SK-N-MC (cell line): ENCODE data around the gene UBE2O.

Experiments used
- DNase-seq: peaks from one replicate; pipeline ENCODE4 v3.0.0-alpha.2; 2011; ENCODE audit warnings: low read depth, low spot score
- H3K27ac ChIP-seq: fragments of 200-600 bp; sonication (generic); 2 replicates; pipeline ENCODE4 v1.5.1; 2016; ENCODE audit warnings: mixed run types
- H3K36me3 ChIP-seq: fragments of 200-600 bp; sonication (generic); 2 replicates; pipeline ENCODE4 v1.6.1; 2017; ENCODE audit warnings: antibody characterized with exemption, low read length, mixed read lengths; ENCODE audit not compliant: insufficient read depth
- H3K4me3 ChIP-seq: fragments of 200-600 bp; sonication (generic); 2 replicates; pipeline ENCODE4 v1.5.1; 2016
- H3K9ac ChIP-seq: fragments of 200-600 bp; sonication (generic); 2 replicates; pipeline ENCODE4 v1.8.0; 2017; ENCODE audit warnings: mixed run types, mixed read lengths; ENCODE audit not compliant: insufficient read length
- H3K9me3 ChIP-seq: fragments of 200-600 bp; sonication (generic); 2 replicates; pipeline ENCODE4 v1.6.1; 2017; ENCODE audit warnings: low read depth, mild to moderate bottlenecking, antibody characterized with exemption, low read length, moderate library complexity, mixed read lengths
- EZH2 ChIP-seq: fragments of 200-600 bp; sonication (generic); IDR thresholded peaks from one replicate; pipeline ENCODE4 v1.6.1; 2017; ENCODE audit warnings: antibody characterized with exemption
- FOXP2 ChIP-seq: optimal IDR thresholded peaks from 2 replicates; pipeline ENCODE3; 2011; ENCODE audit warnings: mild to moderate bottlenecking, moderate library complexity; ENCODE audit not compliant: insufficient read depth; ENCODE audit errors: extremely low read length, control extremely low read depth
- POLR2AphosphoS5 ChIP-seq: IDR thresholded peaks from 2 replicates; pipeline ENCODE4 v1.6.1; 2012; ENCODE audit warnings: mild to moderate bottlenecking, low read depth, low read length, borderline replicate concordance

UBE2O gene

DNA sequence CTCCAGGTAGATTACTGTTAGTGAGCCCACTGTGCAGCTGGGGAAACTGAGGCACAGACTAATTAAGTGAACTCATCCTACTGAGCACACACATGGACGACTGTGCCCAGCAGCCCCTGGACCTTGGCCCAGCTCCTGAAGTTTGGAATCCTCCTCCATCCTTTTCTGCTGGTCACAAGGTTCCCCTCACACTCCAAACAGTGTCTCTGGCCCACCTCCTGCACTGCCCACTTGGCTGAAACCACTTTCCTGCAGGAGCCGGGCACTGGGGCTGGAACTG, 44.7 kb upstream of the UBE2O start:
- Histone ChIP-seq H3K4me3 (peak overlapping the region; percentile 61; the same call in 1 of the 2 replicates), H3K9ac (no peak overlapping the region), H3K36me3 (no peaks in the 10 kb centered on the region), H3K27ac (no peak overlapping the region), H3K9me3 (no peaks in the 10 kb centered on the region)
- no peak for TF ChIP-seq POLR2AphosphoS5
- no peak for TF ChIP-seq EZH2
- TF ChIP-seq FOXP2, result no peak
- DNase-seq, result no peak

DNA sequence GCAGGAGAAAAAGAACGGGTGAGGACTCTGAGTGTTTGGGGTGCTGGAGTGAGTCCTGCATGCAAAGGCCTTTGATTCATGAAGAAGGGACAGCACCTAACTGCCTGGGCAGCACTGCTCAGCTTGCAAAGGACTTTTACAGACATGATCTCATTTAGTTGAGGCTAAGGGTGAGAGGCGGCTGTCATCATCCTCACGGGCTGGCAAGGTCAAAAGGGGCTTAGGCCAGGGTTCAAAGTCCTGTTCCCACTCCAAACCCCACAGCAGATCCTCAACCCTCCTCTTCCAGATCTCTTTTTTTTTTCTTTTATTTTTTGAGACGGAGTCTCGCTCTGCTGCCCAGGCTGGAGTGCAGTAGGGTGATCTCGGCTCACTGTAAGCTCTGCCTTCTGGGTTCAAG, 43.5 kb upstream of the UBE2O start:
- Histone ChIP-seq H3K9me3 (no peaks in the 10 kb centered on the region), H3K9ac (no peak overlapping the region)
- TF ChIP-seq EZH2 (no peak), POLR2AphosphoS5 (no peak), FOXP2 (no peak)

DNA sequence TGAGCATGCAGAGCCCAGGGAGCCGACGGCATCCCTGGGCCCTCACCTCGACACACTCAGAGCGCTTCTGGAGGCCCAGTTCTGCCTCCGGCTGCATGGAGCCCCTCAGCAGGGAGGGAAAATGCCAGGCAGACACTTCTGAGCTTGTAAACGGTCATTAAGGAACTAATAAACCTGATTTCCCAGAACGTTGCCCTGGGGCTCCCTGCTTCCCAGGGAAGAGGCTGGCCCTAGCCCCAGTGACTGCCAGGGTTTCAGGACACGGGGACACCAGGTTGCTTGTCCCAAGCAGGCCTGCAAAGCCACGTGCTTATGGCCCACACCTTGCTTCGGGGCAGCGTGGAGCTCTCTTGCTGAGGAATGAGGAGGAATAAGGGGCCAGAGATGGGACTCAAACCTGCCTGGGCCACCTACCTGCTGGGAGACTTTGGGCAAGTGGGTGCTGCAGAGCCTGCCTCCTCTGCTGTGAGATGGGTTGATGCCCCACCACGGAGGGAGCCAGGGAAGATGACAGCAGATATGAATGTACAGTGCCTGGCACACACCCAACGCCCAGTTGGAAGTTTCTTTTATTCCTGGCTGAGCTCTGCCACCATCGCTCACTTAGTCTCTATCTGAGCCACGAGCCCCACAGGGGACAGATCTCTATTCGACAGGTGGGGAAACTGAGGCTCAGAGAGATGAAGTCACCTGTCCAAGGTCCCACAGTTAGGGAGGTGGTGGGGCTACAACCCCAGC, 42.9 kb upstream of the UBE2O start:
- H3K36me3 ChIP-seq, result no peaks in the 10 kb centered on the region
- no peak overlapping the region for H3K9ac ChIP-seq
- H3K9me3 ChIP-seq, result no peaks in the 10 kb centered on the region
- TF ChIP-seq FOXP2, result no peak
- peak; percentile 15; the same call in 1 of the 2 replicates for TF ChIP-seq POLR2AphosphoS5
- DNase-seq, result no peak
- no peak overlapping the region for H3K4me3 ChIP-seq
- H3K27ac ChIP-seq, result no peak overlapping the region

More for the DNA sequence above, 43.5 kb upstream of the UBE2O start:
- no peak for DNase-seq
- Histone ChIP-seq H3K27ac (no peak overlapping the region), H3K36me3 (no peaks in the 10 kb centered on the region), H3K4me3 (no peak overlapping the region)

DNA sequence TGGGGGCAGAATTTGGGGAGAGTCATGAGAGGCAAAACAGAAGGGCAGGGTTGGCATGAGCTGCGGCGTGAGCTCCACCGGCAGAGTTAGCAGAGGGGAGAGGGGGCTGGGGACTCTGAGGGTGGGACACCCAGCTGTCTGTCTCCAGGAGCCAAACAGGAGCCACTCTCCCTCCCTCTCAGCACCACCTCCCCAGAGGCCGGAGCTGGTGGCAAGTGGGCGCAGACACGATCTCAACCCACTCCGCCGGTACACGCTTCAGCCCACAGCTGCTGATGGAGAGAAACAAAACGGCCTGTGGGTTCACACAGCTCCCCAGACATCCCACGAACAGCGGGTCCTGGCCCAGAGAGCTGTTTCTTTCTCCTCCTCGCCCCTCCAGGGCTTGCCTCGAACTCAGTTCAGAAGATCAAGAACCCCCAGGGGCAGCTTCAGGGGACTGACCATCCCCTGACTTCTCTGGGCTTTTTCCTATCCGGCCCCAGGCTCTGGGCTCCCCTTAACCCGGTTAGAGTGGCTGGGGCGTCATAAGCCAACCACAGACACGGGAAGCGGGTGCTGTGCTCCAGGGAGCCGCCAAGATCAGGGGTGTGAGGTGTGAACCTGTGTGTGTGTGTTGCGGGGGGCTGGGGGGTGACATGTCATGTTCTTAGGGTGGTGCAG, 40.7 kb upstream of the UBE2O start:
- Histone ChIP-seq H3K4me3 (no peak overlapping the region), H3K9me3 (no peaks in the 10 kb centered on the region), H3K27ac (no peak overlapping the region), H3K9ac (no peak overlapping the region), H3K36me3 (no peaks in the 10 kb centered on the region)
- DNase-seq, result no peak
- no peak for TF ChIP-seq FOXP2
- TF ChIP-seq EZH2, result no peak
- TF ChIP-seq POLR2AphosphoS5, result no peak

DNA sequence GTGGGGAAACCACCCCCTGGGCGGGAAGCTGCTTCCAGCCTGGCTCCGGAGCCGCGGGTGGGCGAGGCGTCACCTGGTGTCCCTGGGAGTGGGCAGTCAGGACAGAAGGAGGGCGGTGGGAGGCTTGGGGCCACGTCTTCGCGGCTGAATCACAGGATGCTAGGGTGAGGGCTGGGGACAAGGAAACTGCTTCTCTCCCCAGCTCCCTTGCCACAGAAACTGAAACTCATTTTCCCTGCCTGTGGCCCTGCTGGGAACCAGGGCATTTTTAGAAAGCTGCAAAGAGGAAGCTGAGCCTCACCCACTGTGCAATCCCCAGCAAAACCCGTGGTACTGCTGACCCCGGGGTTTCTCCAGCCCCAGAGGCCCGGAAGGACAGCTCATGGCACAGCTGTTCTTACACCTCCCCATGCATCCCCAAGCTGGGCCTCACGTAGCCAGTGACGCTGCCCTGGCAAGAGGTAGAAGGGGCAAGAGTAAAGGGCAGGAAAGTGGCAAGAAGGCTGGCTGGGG, 40.1 kb upstream of the UBE2O start:
- Histone ChIP-seq H3K4me3 (no peak overlapping the region), H3K9me3 (no peaks in the 10 kb centered on the region), H3K27ac (no peak overlapping the region), H3K36me3 (no peaks in the 10 kb centered on the region), H3K9ac (no peak overlapping the region)
- DNase-seq, result no peak
- TF ChIP-seq POLR2AphosphoS5, result no peak

DNA sequence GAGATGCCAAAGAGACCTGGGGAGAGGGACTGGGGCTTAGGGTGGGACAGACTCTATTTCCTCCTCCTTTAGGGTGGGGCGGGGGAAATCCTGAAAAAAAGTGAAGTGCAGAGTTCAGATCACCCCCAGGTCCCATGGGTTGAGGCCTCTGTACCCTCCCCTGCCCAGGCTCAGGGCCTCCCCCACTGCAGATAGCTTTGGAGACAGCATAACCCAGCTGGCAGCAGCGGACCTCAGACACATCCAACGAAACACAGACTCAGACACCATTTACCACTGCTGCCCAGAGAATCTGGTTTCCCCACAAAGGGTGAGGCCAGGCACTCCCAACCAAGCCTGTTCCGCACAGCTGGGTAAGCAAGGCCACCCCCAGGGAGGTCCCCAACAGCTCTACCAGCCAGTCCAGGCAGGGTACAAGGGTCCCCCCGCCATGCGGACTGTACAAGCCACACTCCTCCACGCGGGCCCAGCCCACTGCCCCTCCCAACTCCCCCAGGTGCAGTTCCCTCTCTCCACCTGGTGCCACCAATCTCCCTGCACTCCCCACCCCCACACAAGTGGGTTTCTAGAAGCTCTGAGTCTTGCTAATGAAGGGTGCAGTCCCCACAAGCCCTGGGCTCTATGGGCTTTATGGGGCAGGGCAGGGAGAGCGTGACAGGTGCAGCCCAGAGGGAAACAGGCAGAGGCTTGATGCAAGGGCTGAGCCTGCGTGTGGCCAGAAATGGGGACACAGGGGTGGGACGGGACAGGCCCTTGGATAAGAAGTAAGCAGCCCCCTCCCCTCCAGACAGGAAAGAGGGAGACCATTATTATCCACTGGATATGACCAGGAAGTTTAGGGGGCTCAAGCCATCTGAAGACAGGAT, 39.4 kb upstream of the UBE2O start:
- Histone ChIP-seq H3K36me3 (no peaks in the 10 kb centered on the region), H3K9ac (no peak overlapping the region), H3K9me3 (no peaks in the 10 kb centered on the region), H3K4me3 (no peak overlapping the region), H3K27ac (no peak overlapping the region)
- TF ChIP-seq EZH2, result no peak
- TF ChIP-seq FOXP2, result no peak
- no peak for TF ChIP-seq POLR2AphosphoS5
- DNase-seq, result no peak

DNA sequence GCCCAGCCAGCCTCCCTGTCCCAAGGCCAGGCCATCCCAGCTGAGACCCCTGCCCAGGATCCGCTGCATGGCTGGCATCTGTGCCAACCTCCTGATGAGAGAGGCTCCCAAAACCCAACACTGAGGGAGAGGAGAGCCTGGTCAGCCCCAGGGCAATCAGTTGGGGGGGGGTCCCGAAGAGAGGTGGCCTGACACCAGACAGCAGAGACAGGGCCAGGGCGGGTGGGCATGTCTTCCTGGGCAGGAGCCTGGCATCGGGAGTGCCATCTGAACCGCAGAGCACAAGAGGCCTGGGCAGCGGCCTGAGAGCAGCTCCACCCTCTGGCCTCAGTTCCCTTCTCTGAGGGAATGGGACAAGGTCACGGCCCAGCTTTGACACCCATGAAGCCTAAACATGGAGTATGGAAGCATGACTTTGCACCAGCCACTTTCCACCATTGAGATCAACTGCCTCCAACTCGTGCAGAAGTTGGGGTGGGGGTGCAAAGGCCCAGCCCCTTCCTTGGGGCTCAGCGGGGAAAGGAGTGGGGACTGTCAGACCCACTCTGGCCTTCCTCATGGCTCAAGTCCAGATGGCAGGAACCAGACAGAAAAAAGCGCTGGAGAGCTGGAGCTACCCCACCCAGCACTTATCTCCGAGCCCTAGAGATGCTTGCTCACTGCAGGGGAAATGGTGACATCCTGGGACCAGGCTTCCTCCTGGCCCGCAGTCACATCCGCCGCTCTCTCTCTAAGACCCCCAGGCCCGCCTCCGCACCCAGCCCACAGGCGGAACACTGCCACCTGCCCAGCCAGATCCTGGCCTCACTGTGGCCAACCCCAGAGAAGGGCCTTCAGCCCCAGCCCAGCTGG, 38.5 kb upstream of the UBE2O start:
- Histone ChIP-seq H3K27ac (no peak overlapping the region), H3K9ac (no peak overlapping the region), H3K36me3 (no peaks in the 10 kb centered on the region), H3K9me3 (no peaks in the 10 kb centered on the region), H3K4me3 (no peak overlapping the region)
- no peak for DNase-seq
- TF ChIP-seq POLR2AphosphoS5 (no peak), FOXP2 (no peak), EZH2 (no peak)

DNA sequence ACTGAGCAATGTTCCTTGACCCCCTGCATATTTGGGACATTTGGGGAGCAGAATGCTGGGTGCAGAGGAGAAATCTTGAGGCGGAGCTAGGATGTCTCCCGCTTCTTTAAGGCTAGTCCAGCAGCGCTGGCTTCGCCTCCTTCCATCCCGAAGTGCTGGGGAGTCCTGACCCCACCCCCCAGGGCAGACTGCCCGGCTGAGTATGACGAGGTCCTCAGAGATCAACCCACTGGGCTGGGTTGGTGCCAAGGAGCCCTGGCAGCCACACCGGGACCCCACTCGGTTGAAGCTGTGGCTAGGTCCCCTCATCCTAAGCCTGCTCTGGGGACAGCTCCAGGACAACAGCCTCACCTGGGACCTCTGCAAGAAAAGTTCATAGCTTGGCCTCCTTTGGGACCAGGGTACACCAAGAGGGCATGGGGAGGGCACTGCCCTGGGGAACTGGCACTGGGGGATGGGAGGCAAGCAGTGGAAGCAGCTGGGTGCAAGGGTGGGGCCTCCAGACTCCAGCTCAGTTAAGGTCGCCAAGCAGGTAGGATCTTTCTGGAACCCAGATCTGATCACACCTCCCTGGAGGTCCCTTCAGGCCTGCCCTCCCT, 37.3 kb upstream of the UBE2O start:
- H3K4me3 ChIP-seq, result no peak overlapping the region
- H3K36me3 ChIP-seq, result no peaks in the 10 kb centered on the region
- H3K9ac ChIP-seq, result no peak overlapping the region
- no peaks in the 10 kb centered on the region for H3K9me3 ChIP-seq
- DNase-seq, result no peak
- TF ChIP-seq EZH2 (no peak), POLR2AphosphoS5 (no peak), FOXP2 (no peak)
- no peak overlapping the region for H3K27ac ChIP-seq
